C4-2B (cell line): ENCODE results near the gene MRPL14.

ENCODE experiments used
- ZFX ChIP-seq: fragments of 450-650 bp; IDR thresholded peaks from 2 replicates; pipeline ENCODE4 v1.6.1; 2017
- TF ChIP-seq, protein P1 (sequence below): fragments of 450-650 bp; conservative IDR thresholded peaks from 2 replicates; pipeline ENCODE4 v1.5.1; 2017; ENCODE audit warnings: mild to moderate bottlenecking

DNA sequence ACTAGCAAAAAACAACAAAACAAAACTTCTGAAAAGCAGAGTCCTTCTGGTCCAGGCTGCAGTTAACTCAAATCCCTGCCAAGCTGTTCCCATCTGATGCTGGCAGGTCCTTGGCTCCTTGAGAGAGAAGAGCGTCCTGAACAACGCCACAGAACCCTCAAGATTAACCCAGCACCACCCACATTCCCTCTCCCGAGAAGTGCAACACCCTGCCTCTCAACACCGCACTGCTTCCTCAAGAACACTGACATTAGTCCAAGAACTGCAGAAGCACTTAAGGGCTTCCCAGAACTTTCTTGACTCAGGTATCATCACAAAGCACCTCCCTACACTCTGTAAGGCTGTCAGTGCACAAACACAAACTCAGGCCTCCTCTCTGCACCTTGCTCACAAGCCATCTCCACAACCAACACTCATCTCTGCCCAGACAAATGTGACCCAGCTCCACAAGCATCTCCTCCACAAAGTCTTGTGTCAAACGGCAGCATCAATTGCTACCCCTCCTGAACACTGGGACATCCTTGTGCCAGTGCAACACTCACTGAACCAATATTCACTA is 7.5 kb downstream of the MRPL14 start:
- TF ChIP-seq, protein P1, sequence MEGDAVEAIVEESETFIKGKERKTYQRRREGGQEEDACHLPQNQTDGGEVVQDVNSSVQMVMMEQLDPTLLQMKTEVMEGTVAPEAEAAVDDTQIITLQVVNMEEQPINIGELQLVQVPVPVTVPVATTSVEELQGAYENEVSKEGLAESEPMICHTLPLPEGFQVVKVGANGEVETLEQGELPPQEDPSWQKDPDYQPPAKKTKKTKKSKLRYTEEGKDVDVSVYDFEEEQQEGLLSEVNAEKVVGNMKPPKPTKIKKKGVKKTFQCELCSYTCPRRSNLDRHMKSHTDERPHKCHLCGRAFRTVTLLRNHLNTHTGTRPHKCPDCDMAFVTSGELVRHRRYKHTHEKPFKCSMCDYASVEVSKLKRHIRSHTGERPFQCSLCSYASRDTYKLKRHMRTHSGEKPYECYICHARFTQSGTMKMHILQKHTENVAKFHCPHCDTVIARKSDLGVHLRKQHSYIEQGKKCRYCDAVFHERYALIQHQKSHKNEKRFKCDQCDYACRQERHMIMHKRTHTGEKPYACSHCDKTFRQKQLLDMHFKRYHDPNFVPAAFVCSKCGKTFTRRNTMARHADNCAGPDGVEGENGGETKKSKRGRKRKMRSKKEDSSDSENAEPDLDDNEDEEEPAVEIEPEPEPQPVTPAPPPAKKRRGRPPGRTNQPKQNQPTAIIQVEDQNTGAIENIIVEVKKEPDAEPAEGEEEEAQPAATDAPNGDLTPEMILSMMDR, result no peak
- TF ChIP-seq ZFX, result no peak
